WTC11 (cell line): ENCODE results near the gene HMCN1.

ENCODE experiments used
- CTCF ChIP-seq: fragments of 200-600 bp; IDR thresholded peaks from 2 replicates; pipeline ENCODE4 v1.8.0; 2022; ENCODE audit warnings: antibody characterized with exemption
- ETV6 ChIP-seq: sonication (generic); formaldehyde crosslinking; IDR thresholded peaks from 2 replicates; pipeline ENCODE4 v1.8.1; 2022; ENCODE audit warnings: mild to moderate bottlenecking, missing genetic modification reagents
- GABPB1 ChIP-seq: sonication (generic); formaldehyde crosslinking; IDR thresholded peaks from 2 replicates; pipeline ENCODE4 v1.8.1; 2023; ENCODE audit warnings: mild to moderate bottlenecking, missing genetic modification reagents
- NR1H2 ChIP-seq: sonication (generic); formaldehyde crosslinking; IDR thresholded peaks from 2 replicates; pipeline ENCODE4 v1.9.0; 2021; ENCODE audit warnings: mild to moderate bottlenecking, moderate library complexity, missing genetic modification reagents
- ZNF121 ChIP-seq: sonication (generic); formaldehyde crosslinking; IDR thresholded peaks from 2 replicates; pipeline ENCODE4 v1.8.0; 2023; ENCODE audit warnings: missing genetic modification reagents
- ZNF317 ChIP-seq: sonication (generic); formaldehyde crosslinking; IDR thresholded peaks from 2 replicates; pipeline ENCODE4 v1.8.1; 2023; ENCODE audit warnings: low read depth, mild to moderate bottlenecking, moderate library complexity, missing genetic modification reagents, borderline replicate concordance
- TF ChIP-seq, protein P1 (sequence below): sonication (generic); formaldehyde crosslinking; IDR thresholded peaks from 2 replicates; pipeline ENCODE4 v1.8.0; 2023; ENCODE audit warnings: missing genetic modification reagents, mild to moderate bottlenecking, borderline replicate concordance

- TF ChIP-seq CTCF, result no peak
- TF ChIP-seq, protein P1, sequence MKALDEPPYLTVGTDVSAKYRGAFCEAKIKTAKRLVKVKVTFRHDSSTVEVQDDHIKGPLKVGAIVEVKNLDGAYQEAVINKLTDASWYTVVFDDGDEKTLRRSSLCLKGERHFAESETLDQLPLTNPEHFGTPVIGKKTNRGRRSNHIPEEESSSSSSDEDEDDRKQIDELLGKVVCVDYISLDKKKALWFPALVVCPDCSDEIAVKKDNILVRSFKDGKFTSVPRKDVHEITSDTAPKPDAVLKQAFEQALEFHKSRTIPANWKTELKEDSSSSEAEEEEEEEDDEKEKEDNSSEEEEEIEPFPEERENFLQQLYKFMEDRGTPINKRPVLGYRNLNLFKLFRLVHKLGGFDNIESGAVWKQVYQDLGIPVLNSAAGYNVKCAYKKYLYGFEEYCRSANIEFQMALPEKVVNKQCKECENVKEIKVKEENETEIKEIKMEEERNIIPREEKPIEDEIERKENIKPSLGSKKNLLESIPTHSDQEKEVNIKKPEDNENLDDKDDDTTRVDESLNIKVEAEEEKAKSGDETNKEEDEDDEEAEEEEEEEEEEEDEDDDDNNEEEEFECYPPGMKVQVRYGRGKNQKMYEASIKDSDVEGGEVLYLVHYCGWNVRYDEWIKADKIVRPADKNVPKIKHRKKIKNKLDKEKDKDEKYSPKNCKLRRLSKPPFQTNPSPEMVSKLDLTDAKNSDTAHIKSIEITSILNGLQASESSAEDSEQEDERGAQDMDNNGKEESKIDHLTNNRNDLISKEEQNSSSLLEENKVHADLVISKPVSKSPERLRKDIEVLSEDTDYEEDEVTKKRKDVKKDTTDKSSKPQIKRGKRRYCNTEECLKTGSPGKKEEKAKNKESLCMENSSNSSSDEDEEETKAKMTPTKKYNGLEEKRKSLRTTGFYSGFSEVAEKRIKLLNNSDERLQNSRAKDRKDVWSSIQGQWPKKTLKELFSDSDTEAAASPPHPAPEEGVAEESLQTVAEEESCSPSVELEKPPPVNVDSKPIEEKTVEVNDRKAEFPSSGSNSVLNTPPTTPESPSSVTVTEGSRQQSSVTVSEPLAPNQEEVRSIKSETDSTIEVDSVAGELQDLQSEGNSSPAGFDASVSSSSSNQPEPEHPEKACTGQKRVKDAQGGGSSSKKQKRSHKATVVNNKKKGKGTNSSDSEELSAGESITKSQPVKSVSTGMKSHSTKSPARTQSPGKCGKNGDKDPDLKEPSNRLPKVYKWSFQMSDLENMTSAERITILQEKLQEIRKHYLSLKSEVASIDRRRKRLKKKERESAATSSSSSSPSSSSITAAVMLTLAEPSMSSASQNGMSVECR (CRISPR knock-in tag), result no peak
- TF ChIP-seq ZNF121 (CRISPR knock-in tag), result no peak
- TF ChIP-seq GABPB1, result no peak
- no peak for TF ChIP-seq ZNF317 (CRISPR knock-in tag)
- TF ChIP-seq ETV6 (CRISPR knock-in tag), result no peak
- no peak for TF ChIP-seq NR1H2 (CRISPR knock-in tag)
Measured at GRCh38 chr1:186206048-186206570, 471.9 kb downstream of the HMCN1 start.
